Fibroblast of lung (primary cell): Measurements from ENCODE around the gene WEE2. TPM values are rescaled to one million over a fixed set of nuclear protein-coding genes. Genes with fewer than 3 reads are reported as not detected.
A peak's percentile ranks its signal among the peaks of the same experiment; 100 is the strongest.

ENCODE experiments used
- DNase-seq, 2 donors: peaks; one replicate each; pipeline versions ENCODE4 v3.0.0 to v3.0.0-alpha.2; 2010; ENCODE audit warnings: low read depth in 2 of 2
- H2AFZ ChIP-seq: 2 replicates; pipeline ENCODE4 v1.5.1; 2012; ENCODE audit warnings: low read length, control low read depth, inconsistent platforms
- H3K27ac ChIP-seq: 2 replicates; pipeline ENCODE4 v1.5.1; 2011; ENCODE audit warnings: low read length, control low read depth; ENCODE audit not compliant: insufficient read depth
- H3K27me3 ChIP-seq: 2 replicates; pipeline ENCODE4 v1.5.1; 2011; ENCODE audit warnings: mild to moderate bottlenecking, low read length; ENCODE audit not compliant: control insufficient read depth, insufficient read depth
- H3K36me3 ChIP-seq: 2 replicates; pipeline ENCODE4 v1.5.1; 2011; ENCODE audit warnings: low read length; ENCODE audit not compliant: control insufficient read depth, insufficient read depth
- H3K4me1 ChIP-seq: 2 replicates; pipeline ENCODE4 v1.5.1; 2011; ENCODE audit warnings: low read length; ENCODE audit not compliant: control insufficient read depth, insufficient read depth; ENCODE audit errors: extremely low read depth
- H3K4me2 ChIP-seq: 2 replicates; pipeline ENCODE4 v1.5.1; 2011; ENCODE audit warnings: low read length, control low read depth; ENCODE audit not compliant: insufficient read depth; ENCODE audit errors: extremely low read depth
- H3K4me3 ChIP-seq, 4 experiments: fragments of 200-600 bp in 1 of 4; sonication (generic) in 1 of 4; replicated peaks in 1 of 4; 2 replicates each; pipeline ENCODE4 v1.5.1; 2011 to 2016; ENCODE audit warnings: low read length in 4 of 4, low read depth in 3 of 4, mild to moderate bottlenecking in 3 of 4, control low read depth in 2 of 4, inconsistent platforms in 1 of 4, mixed read lengths in 1 of 4; ENCODE audit not compliant: insufficient read depth in 1 of 4; ENCODE audit errors: control extremely low read depth in 1 of 4
- H3K79me2 ChIP-seq: 2 replicates; pipeline ENCODE4 v1.5.1; 2012; ENCODE audit warnings: mild to moderate bottlenecking, low read length, inconsistent platforms; ENCODE audit not compliant: control insufficient read depth, insufficient read depth
- H3K9ac ChIP-seq: 2 replicates; pipeline ENCODE4 v1.5.1; 2011; ENCODE audit warnings: mild to moderate bottlenecking, low read length, control low read depth; ENCODE audit not compliant: insufficient read depth
- H3K9me3 ChIP-seq: 2 replicates; pipeline ENCODE4 v1.5.1; 2012; ENCODE audit warnings: low read depth, low read length; ENCODE audit not compliant: control insufficient read depth, insufficient read depth
- H4K20me1 ChIP-seq: 2 replicates; pipeline ENCODE4 v1.5.1; 2011; ENCODE audit warnings: low read length; ENCODE audit not compliant: control insufficient read depth, insufficient read depth; ENCODE audit errors: extremely low read depth
- CTCF ChIP-seq, 2 donors: IDR thresholded peaks in 1 of 2; conservative IDR thresholded peaks in 1 of 2; 1 replicate in 1 of 2; 2 replicates in 1 of 2; pipeline ENCODE4 v1.5.1; 2011 to 2012; ENCODE audit warnings: low read length in 2 of 2, control low read depth in 1 of 2, inconsistent platforms in 1 of 2, low read depth in 1 of 2, mild to moderate bottlenecking in 1 of 2
- EZH2 ChIP-seq: IDR thresholded peaks from 2 replicates; pipeline ENCODE4 v1.5.1; 2012; ENCODE audit warnings: low read length, control low read depth, mild to moderate bottlenecking; ENCODE audit errors: missing control alignments
- polyA plus RNA-seq, 2 donors: library from polyadenylated mRNA; depleted of rRNA in 1 of 2; stranded (reverse) in 1 of 2; unstranded in 1 of 2; fragments of >200 nt; gene quantifications; 2 replicates each; pipeline ENCODE4 v1.2.1, GENCODE V29; 2011 to 2012; ENCODE audit warnings: missing spikeins in 1 of 2
- total RNA-seq: library from RNA; depleted of rRNA; stranded (reverse); fragments of >200 nt; gene quantifications from 2 replicates; pipeline ENCODE4 v1.2.1, GENCODE V29; 2014

WEE2 gene
- total and polyA plus RNA-seq, 2 donors (not counting 1 experiment from before 2014, with no cell fraction given): not detected

GRCh38 chr7:141722529-141722928 is 14.4 kb downstream of the WEE2 start:
- no peak overlapping the region for H2AFZ ChIP-seq
- no peak overlapping the region for H3K4me2 ChIP-seq
- TF ChIP-seq EZH2: no peak
- no peak for TF ChIP-seq CTCF (conservative IDR thresholded peaks at IDR 0.05 in 1 of 2, IDR thresholded peaks at IDR 0.05 in 1 of 2; ENCODE audit: low read depth in 1 of 2, low read length in 2 of 2)
- no peaks in the 10 kb centered on the region for H3K36me3 ChIP-seq
- no peaks in the 10 kb centered on the region for H3K4me1 ChIP-seq
- DNase-seq: no peak
- no peak overlapping the region for H3K4me3 ChIP-seq
- H3K9me3 ChIP-seq: no peaks in the 10 kb centered on the region
- no peaks in the 10 kb centered on the region for H3K27me3 ChIP-seq
- H3K9ac ChIP-seq: no peak overlapping the region
- no peak overlapping the region for H3K27ac ChIP-seq
- H3K79me2 ChIP-seq: no peaks in the 10 kb centered on the region
- H4K20me1 ChIP-seq: no peaks in the 10 kb centered on the region

GRCh38 chr7:141729020-141729419 is 20.9 kb downstream of the WEE2 start:
- H3K27me3 ChIP-seq: no peaks in the 10 kb centered on the region
- no peaks in the 10 kb centered on the region for H3K79me2 ChIP-seq
- H3K4me1 ChIP-seq: no peaks in the 10 kb centered on the region
- H3K36me3 ChIP-seq: no peaks in the 10 kb centered on the region
- H3K4me2 ChIP-seq: no peak overlapping the region
- no peak overlapping the region for H2AFZ ChIP-seq
- no peak overlapping the region for H3K27ac ChIP-seq
- H4K20me1 ChIP-seq: no peaks in the 10 kb centered on the region
- H3K9ac ChIP-seq: no peak overlapping the region
- H3K9me3 ChIP-seq: no peaks in the 10 kb centered on the region
- DNase-seq: no peak
- no peak overlapping the region for H3K4me3 ChIP-seq
- TF ChIP-seq CTCF (conservative IDR thresholded peaks at IDR 0.05 in 1 of 2, IDR thresholded peaks at IDR 0.05 in 1 of 2; ENCODE audit: low read depth in 1 of 2, low read length in 2 of 2) (no peak), EZH2 (no peak)

GRCh38 chr7:141731476-141732149 is 23.5 kb downstream of the WEE2 start:
- no peaks in the 10 kb centered on the region for H3K4me1 ChIP-seq
- H3K9me3 ChIP-seq: no peaks in the 10 kb centered on the region
- no peak overlapping the region for H2AFZ ChIP-seq
- peak overlapping the region in 1 of 4 experiments; percentile 17 for H3K4me3 ChIP-seq
- no peak overlapping the region for H3K9ac ChIP-seq
- H4K20me1 ChIP-seq: no peaks in the 10 kb centered on the region
- no peak overlapping the region for H3K4me2 ChIP-seq
- no peak overlapping the region for H3K27ac ChIP-seq
- no peak for TF ChIP-seq EZH2
- no peak for TF ChIP-seq CTCF (conservative IDR thresholded peaks at IDR 0.05 in 1 of 2, IDR thresholded peaks at IDR 0.05 in 1 of 2; ENCODE audit: low read depth in 1 of 2, low read length in 2 of 2)
- no peaks in the 10 kb centered on the region for H3K27me3 ChIP-seq
- H3K36me3 ChIP-seq: no peaks in the 10 kb centered on the region
- H3K79me2 ChIP-seq: no peaks in the 10 kb centered on the region
- DNase-seq: no peak
